NCI-H1092 (cell line): ENCODE measurements around the gene STK32B.
"Not testable (repeated sequence)": the region's sequence is repeated elsewhere in the genome, so short reads cannot be mapped to it uniquely, and the experiment has no call there.

ENCODE experiments used
- DNase-seq: peaks from one replicate; lab custom pipeline; 2025; lab: John Stamatoyannopoulos, UW

The STK32B gene

GRCh38 chr4:5395781-5396180 is 344.5 kb downstream of the STK32B start:
- no peak for DNase-seq

GRCh38 chr4:5398056-5398455 is 346.8 kb downstream of the STK32B start:
- no peak for DNase-seq

DNA sequence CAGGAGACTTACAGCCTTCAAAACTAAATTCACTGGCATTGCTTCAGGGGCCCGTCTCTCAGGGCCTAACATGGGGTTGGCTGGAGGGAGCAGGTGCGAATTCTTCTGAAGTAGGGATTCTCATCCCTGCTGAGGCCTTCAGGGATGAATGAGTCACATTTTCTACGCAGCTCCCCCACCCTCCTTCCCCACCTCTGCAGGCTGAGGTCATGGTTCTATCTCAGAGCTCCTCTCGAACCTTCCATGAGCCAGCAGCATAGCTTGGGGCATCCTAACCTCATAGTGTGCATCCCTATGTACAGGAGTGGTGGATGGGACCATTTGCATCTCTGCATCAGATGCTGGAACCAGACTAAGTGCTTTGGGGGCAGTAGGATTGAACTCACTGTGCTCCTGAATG is 347.8 kb downstream of the STK32B start:
- DNase-seq = no peak

GRCh38 chr4:5399790-5400421 is 348.6 kb downstream of the STK32B start:
- DNase-seq = peak; percentile 33

- DNase-seq = no peak
Observed at GRCh38 chr4:5403746-5404497, 352.6 kb downstream of the STK32B start.

DNA sequence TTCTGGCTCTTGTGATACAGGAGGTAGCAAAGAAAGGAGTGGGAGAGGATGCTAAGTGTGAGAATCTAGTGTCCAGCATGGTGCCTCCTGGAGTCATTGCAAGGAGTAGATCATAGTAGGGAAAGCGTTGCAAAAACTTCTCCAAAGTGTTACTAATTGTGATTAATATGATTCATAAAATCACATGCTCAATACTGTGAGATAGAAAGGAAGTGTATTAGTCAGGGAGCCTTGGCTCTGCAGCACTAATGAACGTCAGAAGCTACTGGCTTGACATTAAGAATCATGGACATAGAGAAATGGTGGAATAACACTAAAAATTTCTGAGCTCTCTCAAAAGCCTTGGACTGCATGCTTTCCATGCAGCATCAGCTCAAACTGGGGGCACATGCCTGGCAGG is 358.0 kb downstream of the STK32B start:
- DNase-seq = no peak

DNA sequence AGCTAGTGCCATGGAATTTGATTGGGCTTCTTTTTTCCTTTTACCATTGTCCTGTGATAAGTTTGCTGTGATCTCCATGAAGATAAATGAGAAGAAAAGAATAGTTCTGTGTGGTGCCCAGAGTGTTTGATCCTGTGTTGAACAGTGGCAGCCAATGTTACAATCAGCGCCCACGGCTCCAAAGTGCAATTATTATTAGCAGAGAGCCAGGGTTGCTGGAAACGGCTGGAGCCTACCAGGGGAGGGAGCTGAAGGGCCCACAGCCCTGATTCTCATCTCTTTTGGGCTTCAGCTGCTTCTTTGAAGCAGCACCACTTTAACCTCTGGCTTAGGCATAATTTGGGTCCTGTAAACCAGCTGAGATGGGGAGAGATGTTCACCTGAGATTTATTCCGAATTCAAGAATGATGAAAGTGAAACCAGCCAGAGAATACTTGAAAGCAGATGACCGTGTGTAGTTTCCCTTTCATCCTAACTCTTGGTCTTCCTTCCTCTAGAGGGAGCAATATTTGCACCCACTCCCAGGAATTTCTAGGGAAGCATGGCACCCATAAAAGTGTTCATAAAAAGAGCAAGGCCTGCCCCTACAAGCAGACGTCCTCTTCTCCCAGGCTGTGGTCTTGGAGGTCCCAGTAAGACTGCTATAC is 358.8 kb downstream of the STK32B start:
- DNase-seq = no peak

GRCh38 chr4:5412296-5412695 is 361.0 kb downstream of the STK32B start:
- DNase-seq = no peak

DNA sequence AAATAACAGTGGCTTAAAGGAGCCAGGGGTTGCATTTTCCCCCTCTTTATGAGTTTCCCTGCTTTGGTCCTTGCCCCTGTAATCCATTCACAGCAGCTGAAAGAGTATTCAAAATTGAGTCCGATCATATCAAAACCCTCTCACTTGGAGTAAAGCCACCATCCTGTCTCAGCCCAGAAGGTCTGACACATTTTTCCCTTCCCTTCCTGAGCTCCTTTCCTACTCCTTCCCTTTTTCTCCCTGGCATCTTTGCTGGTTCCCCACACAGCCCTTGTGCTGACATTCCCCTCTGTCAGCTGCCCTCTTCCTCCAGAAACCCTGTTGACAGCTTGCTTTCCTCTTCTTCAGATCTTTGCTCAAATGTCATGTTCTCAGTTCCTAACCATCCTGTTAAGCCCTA is 361.5 kb downstream of the STK32B start:
- DNase-seq = no peak

GRCh38 chr4:5416637-5417036 is 365.4 kb downstream of the STK32B start:
- no peak for DNase-seq

DNA sequence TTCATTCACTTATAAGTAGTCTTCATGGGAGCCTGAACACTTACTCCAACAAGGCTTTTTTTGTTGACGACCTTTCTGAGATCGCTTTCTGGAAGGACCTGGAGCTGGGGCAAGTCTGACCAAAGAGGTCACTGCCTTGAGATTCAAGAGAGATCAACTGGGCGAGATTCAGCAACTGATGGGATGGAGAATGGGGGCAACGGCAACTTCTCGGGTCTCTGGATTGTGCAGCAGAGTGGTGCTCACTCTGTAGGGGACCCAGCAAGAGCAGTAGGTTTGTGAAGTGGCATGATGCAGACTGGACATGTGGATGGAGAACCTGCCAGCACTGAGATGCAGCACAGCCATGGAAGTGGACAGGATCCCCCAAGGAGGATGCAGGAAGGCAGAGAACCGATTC is 369.0 kb downstream of the STK32B start:
- DNase-seq = no peak

- no peak for DNase-seq
Observed at GRCh38 chr4:5421416-5421815, 370.1 kb downstream of the STK32B start.

- no peak for DNase-seq
Observed at GRCh38 chr4:5422195-5422594, 370.9 kb downstream of the STK32B start.

DNA sequence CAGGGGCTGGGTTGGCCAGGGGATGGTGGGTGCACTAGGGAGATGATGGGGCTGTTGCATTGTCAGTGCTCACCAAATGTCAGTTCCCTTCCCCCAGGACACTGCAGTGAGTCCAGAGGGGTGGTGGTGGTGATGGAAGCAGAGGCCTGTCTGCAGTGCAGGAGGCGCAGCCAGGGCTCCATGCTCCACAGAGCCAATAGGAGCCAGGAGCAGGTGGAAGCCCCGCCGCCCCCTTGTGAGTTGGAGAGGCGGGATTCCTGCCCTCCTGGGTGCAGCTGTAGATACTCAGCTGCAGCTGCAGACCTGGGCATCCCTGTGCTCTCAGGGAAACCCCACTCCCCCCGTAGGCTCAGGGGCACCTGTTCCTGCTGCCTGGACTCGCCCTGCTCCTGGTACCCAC is 372.4 kb downstream of the STK32B start:
- DNase-seq = no peak

GRCh38 chr4:5424211-5424610 is 372.9 kb downstream of the STK32B start:
- no peak for DNase-seq

DNA sequence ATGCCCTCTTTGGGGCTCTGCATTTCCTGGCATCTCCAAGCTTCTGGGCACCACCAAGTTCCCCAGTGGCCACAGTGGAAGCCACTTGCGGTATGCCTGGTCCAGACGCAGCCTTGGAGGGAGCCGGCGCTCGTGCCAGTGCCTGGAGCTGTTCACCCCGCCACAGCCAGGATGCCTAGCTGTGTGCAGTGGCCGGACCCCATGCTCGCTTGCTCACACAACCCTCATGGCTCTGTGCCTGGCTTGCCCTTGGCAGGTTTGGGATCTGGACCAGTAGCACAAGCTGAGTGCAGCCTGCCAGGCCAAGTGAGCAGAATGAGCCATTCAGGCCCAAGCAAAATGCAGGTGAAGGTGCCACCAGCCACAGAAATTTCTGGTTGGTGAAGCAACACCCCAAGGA is 373.6 kb downstream of the STK32B start:
- DNase-seq = no peak

DNA sequence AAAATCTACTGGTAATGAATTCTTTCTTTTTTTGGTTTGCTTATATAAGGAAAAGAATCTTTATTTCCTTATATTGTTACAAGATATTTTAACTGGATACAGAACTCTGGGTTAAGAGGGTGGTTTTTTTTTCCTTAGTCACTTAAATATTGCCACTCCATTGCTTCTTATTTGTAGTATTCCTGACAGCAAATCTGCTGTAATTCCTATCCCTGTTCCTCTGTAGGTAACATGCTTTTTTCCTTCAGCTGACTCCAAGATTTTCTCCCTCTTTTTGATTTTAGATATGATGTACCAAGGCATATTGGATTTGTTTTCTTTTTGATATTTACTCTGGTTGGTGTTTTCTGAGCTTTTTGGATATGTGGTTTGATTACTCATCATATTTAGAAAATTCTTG is 378.5 kb downstream of the STK32B start:
- no peak for DNase-seq

GRCh38 chr4:5433196-5433595 is 381.9 kb downstream of the STK32B start:
- DNase-seq = no peak

DNA sequence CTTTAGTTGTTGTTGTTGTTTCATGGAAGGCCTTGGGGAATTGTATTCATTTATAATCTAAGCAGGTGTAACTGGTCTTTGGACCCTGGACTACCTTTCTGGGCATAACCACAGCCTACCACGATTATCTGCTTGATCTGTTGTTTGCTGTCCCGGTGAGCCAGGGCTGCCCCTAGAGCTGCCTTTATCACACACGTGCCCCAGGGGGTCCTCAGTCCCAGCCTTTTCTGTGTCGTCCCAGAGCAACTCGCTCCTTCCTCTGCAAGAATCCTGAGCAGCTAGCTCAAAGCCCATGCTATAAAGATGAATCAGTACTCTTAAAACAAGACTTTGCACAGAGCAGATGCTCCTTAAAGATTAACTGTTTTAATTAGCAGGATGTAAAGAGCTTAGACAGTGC is 383.9 kb downstream of the STK32B start:
- DNase-seq = no peak

- no peak for DNase-seq
Observed at GRCh38 chr4:5435823-5436222, 384.5 kb downstream of the STK32B start.

GRCh38 chr4:5443976-5444802 is 392.9 kb downstream of the STK32B start:
- DNase-seq = not testable (repeated sequence)

- DNase-seq = no peak
Observed at GRCh38 chr4:5444918-5445517, 393.7 kb downstream of the STK32B start.
